ENCODE results near the gene CHCHD10. TPM values are rescaled to one million over a fixed set of nuclear protein-coding genes. Genes with fewer than 3 reads are reported as not detected.

CHCHD10 gene
- total and polyA plus RNA-seq, 11 donors: 374 to 2,069 (median 944) TPM

- H3K36me3 ChIP-seq: peaks cover 0 to 16% (median 0%) of the 10 kb centered on the region in 9 donors
- intact Hi-C loops (cut with DNase I): loop anchor here in 5 of 10 donors (10.0 kb wide), 2 partner anchors 139 to 219 kb away; no protein-coding TSS in a partner anchor
- H3K4me1 ChIP-seq: peaks cover 0 to 55% (median 35%) of the 10 kb centered on the region in 12 donors
- WGBS, 4 donors: 54 to 67% (median 62%) methylated on average over 5 to 7 of the region's 7 CpGs
- H3K4me3 ChIP-seq: peak overlapping the region in 2 of 12 donors; percentile 12 to 21
- no peak for ATAC-seq
- H3K9me3 ChIP-seq: no peaks in the 10 kb centered on the region
- H3K27me3 ChIP-seq: no peaks in the 10 kb centered on the region
- TF ChIP-seq CTCF (IDR thresholded peaks at IDR 0.05) (no peak), POLR2A (IDR thresholded peaks at IDR 0.05) (no peak)
- H3K27ac ChIP-seq: peak overlapping the region in 1 of 12 donors; percentile 95
- DNase-seq: no peak
Observed at GRCh38 chr22:23763954-23764353, 3.8 kb downstream of the CHCHD10 start.

- TF ChIP-seq POLR2A (IDR thresholded peaks at IDR 0.05): no peak
- no peak for TF ChIP-seq CTCF (IDR thresholded peaks at IDR 0.05)
- Histone ChIP-seq H3K4me3 (peak overlapping the region in 4 of 12 donors; percentile 12 to 42 (median 24)), H3K4me1 (peaks cover 0 to 51% (median 31%) of the 10 kb centered on the region in 12 donors), H3K36me3 (peaks cover 0 to 16% (median 0%) of the 10 kb centered on the region in 9 donors), H3K27ac (no peak overlapping the region), H3K9me3 (no peaks in the 10 kb centered on the region), H3K27me3 (no peaks in the 10 kb centered on the region)
- ATAC-seq (no peak), DNase-seq (peak in 2 of 5 donors; percentile 58 to 79)
- WGBS, 4 donors: 19 to 35% (median 27%) methylated on average over 17 of the region's 17 CpGs
- intact Hi-C loops (cut with DNase I): loop anchor here in 5 of 10 donors (10.0 kb wide), 2 partner anchors 139 to 219 kb away; no protein-coding TSS in a partner anchor
Observed at GRCh38 chr22:23763579-23763945, 4.2 kb downstream of the CHCHD10 start.

GRCh38 chr22:23762842-23763578, 4.8 kb downstream of the CHCHD10 start, which contains the start of gene C22orf15:
Gene C22orf15 (plus strand): TSS chr22:23762990. CDS start chr22:23763307, 317 bp downstream.
- Histone ChIP-seq H3K9me3 (no peaks in the 10 kb centered on the region), H3K27ac (no peak within 1 kb of the TSS), H3K4me1 (peaks cover 0 to 46% (median 29%) of the 10 kb centered on the region in 12 donors), H3K27me3 (no peaks in the 10 kb centered on the region), H3K4me3 (peak within 1 kb of the TSS in 4 of 12 donors; percentile 12 to 42 (median 24)), H3K36me3 (peaks cover 0 to 16% (median 0%) of the 10 kb centered on the region in 9 donors)
- 35 to 47% (median 44%) methylated on average over 23 of the region's 23 CpGs for WGBS, 4 donors
- no peak for DNase-seq
- TF ChIP-seq POLR2A (IDR thresholded peaks at IDR 0.05): no peak
- no peak for TF ChIP-seq CTCF (IDR thresholded peaks at IDR 0.05)
- ATAC-seq: no peak
- intact Hi-C loops (cut with DNase I): loop anchor here in 5 of 10 donors (10.0 kb wide), 2 partner anchors 138 to 218 kb away; no protein-coding TSS in a partner anchor

GRCh38 chr22:23760056-23760455, 7.7 kb downstream of the CHCHD10 start:
- no peak overlapping the region for H3K27ac ChIP-seq
- intact Hi-C loops (cut with DNase I): loop anchor here in 5 of 10 donors (10.0 kb wide), 2 partner anchors 135 to 215 kb away; no protein-coding TSS in a partner anchor
- DNase-seq (no peak), ATAC-seq (no peak)
- no peaks in the 10 kb centered on the region for H3K9me3 ChIP-seq
- H3K4me1 ChIP-seq: peaks cover 0 to 26% (median 21%) of the 10 kb centered on the region in 12 donors
- H3K36me3 ChIP-seq: peaks cover 0 to 7% (median 0%) of the 10 kb centered on the region in 9 donors
- 78 to 89% (median 83%) methylated on average over 6 of the region's 6 CpGs for WGBS, 4 donors
- TF ChIP-seq POLR2A (IDR thresholded peaks at IDR 0.05) (no peak), CTCF (IDR thresholded peaks at IDR 0.05) (no peak)
- no peaks in the 10 kb centered on the region for H3K27me3 ChIP-seq
- H3K4me3 ChIP-seq: no peak overlapping the region

Measured in heart left ventricle (tissue), 16 donors.